Measurements from ENCODE around the gene CDCA7. TPM values are rescaled to one million over a fixed set of nuclear protein-coding genes. Genes with fewer than 3 reads are reported as not detected.

The CDCA7 gene
- total and polyA plus RNA-seq, 4 donors, result 0.08 to 7.9 (median 0.17) TPM

DNA sequence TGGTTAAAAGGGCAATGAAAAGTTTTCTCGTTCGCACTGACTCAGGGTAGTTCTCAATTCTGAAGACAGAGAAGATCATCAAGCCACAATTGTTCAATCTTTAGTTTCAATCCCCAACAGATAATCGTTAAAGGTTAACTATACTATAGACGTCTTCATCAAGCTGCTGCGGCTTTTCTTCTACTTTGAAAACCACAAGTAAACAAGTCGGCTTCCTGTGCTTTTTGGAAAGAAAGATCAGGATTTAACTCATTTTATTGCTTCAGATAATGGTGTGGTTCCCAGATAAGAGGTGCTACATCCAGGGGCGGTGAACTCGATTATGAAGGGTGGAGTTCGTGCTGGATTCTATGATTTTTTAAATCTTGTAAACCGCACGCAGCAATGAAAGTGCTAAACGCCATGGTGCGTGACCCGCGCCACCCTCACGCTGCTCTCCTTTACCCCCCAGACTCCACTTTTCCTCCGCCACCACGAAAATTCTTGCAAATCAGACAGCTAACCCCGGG, 545 bp upstream of the CDCA7 start:
- peaks cover 0 to 3% (median 0%) of the 10 kb centered on the region in 4 donors for H3K9me3 ChIP-seq (ENCODE audit: control insufficient read depth in 4 of 4, low read length in 3 of 4)
- H3K27ac ChIP-seq (ENCODE audit: low read depth in 1 of 2, low read length in 2 of 2), result no peak overlapping the region
- no peak overlapping the region for H3K9ac ChIP-seq (ENCODE audit: low read depth in 1 of 2, low read length in 2 of 2)
- whole genome bisulfite sequencing, result 7% methylated on average over 19 of the region's 19 CpGs
- no peak for DNase-seq (ENCODE audit: low spot score)
- peaks cover 6 to 19% (median 15%) of the 10 kb centered on the region in 4 donors for H3K4me1 ChIP-seq (ENCODE audit: control insufficient read depth in 4 of 4, insufficient read depth in 4 of 4, low read length in 3 of 4)
- TF ChIP-seq, protein P1, sequence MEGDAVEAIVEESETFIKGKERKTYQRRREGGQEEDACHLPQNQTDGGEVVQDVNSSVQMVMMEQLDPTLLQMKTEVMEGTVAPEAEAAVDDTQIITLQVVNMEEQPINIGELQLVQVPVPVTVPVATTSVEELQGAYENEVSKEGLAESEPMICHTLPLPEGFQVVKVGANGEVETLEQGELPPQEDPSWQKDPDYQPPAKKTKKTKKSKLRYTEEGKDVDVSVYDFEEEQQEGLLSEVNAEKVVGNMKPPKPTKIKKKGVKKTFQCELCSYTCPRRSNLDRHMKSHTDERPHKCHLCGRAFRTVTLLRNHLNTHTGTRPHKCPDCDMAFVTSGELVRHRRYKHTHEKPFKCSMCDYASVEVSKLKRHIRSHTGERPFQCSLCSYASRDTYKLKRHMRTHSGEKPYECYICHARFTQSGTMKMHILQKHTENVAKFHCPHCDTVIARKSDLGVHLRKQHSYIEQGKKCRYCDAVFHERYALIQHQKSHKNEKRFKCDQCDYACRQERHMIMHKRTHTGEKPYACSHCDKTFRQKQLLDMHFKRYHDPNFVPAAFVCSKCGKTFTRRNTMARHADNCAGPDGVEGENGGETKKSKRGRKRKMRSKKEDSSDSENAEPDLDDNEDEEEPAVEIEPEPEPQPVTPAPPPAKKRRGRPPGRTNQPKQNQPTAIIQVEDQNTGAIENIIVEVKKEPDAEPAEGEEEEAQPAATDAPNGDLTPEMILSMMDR (IDR thresholded peaks at IDR 0.05; ENCODE audit: low read depth, low read length, missing input control), result no peak
- TF ChIP-seq MAX (IDR thresholded peaks at IDR 0.05) (no peak), TAF1 (conservative IDR thresholded peaks at IDR 0.05) (no peak), EGR1 (IDR thresholded peaks at IDR 0.05; ENCODE audit: low read depth in 2 of 2) (no peak), JUND (IDR thresholded peaks at IDR 0.05) (no peak), SP1 (IDR thresholded peaks at IDR 0.05) (no peak), FOXA1 (IDR thresholded peaks at IDR 0.05) (no peak), ZBTB33 (IDR thresholded peaks at IDR 0.05) (no peak), RXRA (IDR thresholded peaks at IDR 0.05) (no peak), HNF4A (conservative IDR thresholded peaks at IDR 0.05) (no peak), FOXA2 (IDR thresholded peaks at IDR 0.05) (no peak), ATF3 (IDR thresholded peaks at IDR 0.05) (no peak), YY1 (IDR thresholded peaks at IDR 0.05) (no peak), GABPA (IDR thresholded peaks at IDR 0.05 in 1 of 2, conservative IDR thresholded peaks at IDR 0.05 in 1 of 2) (no peak), NR2F2 (IDR thresholded peaks at IDR 0.05) (no peak), HNF4G (IDR thresholded peaks at IDR 0.05) (no peak), RAD21 (IDR thresholded peaks at IDR 0.05) (no peak)
- TF ChIP-seq, protein P2, sequence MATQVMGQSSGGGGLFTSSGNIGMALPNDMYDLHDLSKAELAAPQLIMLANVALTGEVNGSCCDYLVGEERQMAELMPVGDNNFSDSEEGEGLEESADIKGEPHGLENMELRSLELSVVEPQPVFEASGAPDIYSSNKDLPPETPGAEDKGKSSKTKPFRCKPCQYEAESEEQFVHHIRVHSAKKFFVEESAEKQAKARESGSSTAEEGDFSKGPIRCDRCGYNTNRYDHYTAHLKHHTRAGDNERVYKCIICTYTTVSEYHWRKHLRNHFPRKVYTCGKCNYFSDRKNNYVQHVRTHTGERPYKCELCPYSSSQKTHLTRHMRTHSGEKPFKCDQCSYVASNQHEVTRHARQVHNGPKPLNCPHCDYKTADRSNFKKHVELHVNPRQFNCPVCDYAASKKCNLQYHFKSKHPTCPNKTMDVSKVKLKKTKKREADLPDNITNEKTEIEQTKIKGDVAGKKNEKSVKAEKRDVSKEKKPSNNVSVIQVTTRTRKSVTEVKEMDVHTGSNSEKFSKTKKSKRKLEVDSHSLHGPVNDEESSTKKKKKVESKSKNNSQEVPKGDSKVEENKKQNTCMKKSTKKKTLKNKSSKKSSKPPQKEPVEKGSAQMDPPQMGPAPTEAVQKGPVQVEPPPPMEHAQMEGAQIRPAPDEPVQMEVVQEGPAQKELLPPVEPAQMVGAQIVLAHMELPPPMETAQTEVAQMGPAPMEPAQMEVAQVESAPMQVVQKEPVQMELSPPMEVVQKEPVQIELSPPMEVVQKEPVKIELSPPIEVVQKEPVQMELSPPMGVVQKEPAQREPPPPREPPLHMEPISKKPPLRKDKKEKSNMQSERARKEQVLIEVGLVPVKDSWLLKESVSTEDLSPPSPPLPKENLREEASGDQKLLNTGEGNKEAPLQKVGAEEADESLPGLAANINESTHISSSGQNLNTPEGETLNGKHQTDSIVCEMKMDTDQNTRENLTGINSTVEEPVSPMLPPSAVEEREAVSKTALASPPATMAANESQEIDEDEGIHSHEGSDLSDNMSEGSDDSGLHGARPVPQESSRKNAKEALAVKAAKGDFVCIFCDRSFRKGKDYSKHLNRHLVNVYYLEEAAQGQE (IDR thresholded peaks at IDR 0.05), result no peak
- H3K36me3 ChIP-seq (ENCODE audit: control insufficient read depth in 4 of 4, insufficient read depth in 3 of 4, low read depth in 1 of 4, low read length in 3 of 4), result no peaks in the 10 kb centered on the region
- H3K4me3 ChIP-seq (ENCODE audit: low read depth in 1 of 3, low read length in 3 of 3), result peak overlapping the region in 1 of 3 donors; percentile 51
- peaks cover 0 to 8% (median 1%) of the 10 kb centered on the region in 4 donors for H3K27me3 ChIP-seq (ENCODE audit: control insufficient read depth in 4 of 4, insufficient read depth in 4 of 4, low read length in 3 of 4)
